Activated naive CD8-positive, alpha-beta T cell treated with anti-CD3 and anti-CD28 coated beads, Interleukin-2, amount 10 ng/mL, durations not matched to agents 7 days and 5 days (primary cell): Measurements from ENCODE around the gene CHRDL2. TPM values are rescaled to one million over a fixed set of nuclear protein-coding genes. Genes with fewer than 3 reads are reported as not detected.

Experiments used
- ATAC-seq: fragments of 150-1000 bp; cut with Tn5 transposase; one replicate; pipeline ENCODE4 v1.10.0; 2021; ENCODE audit warnings: low read depth, moderate library complexity
- POLR2A ChIA-PET: fragments of 350-600 bp; sonication (Branson Sonifier 250); formaldehyde crosslinking; loops from one replicate; lab custom pipeline; 2021; ENCODE audit warnings: antibody characterized with exemption; lab: Charles Lee
- DNase-seq: peaks from one replicate; pipeline ENCODE4 v3.0.0; 2021
- H3K27ac Mint-ChIP-seq: one replicate; pipeline ENCODE4 v1.8.0; 2022; ENCODE audit warnings: mild to moderate bottlenecking, mixed read lengths
- H3K27me3 Mint-ChIP-seq: one replicate; pipeline ENCODE4 v1.8.0; 2022; ENCODE audit warnings: mild to moderate bottlenecking, moderate library complexity, mixed read lengths
- H3K36me3 Mint-ChIP-seq: one replicate; pipeline ENCODE4 v1.8.0; 2021; ENCODE audit warnings: mild to moderate bottlenecking, mixed read lengths
- H3K4me1 Mint-ChIP-seq: one replicate; pipeline ENCODE4 v1.8.0; 2021; ENCODE audit warnings: mixed read lengths
- H3K4me3 Mint-ChIP-seq: one replicate; pipeline ENCODE4 v1.8.0; 2022; ENCODE audit warnings: mild to moderate bottlenecking, moderate library complexity, mixed read lengths
- H3K9me3 Mint-ChIP-seq: one replicate; pipeline ENCODE4 v1.8.0; 2021; ENCODE audit warnings: mixed read lengths
- total RNA-seq, 2 experiments: library from RNA; stranded (reverse); gene quantifications; one replicate each; pipeline ENCODE4 v1.2.3, GENCODE V29; 2021

The CHRDL2 gene
- total RNA-seq, 2 experiments from 2014 or later = not detected

GRCh38 chr11:74717221-74717969 is 13.8 kb downstream of the CHRDL2 start:
- POLR2A ChIA-PET = no interaction called here
- no peaks in the 10 kb centered on the region for H3K9me3 Mint-ChIP-seq
- no peak for DNase-seq
- no peak overlapping the region for H3K4me3 Mint-ChIP-seq
- no peak for ATAC-seq
- no peaks in the 10 kb centered on the region for H3K36me3 Mint-ChIP-seq
- no peaks in the 10 kb centered on the region for H3K4me1 Mint-ChIP-seq
- H3K27me3 Mint-ChIP-seq = no peaks in the 10 kb centered on the region
- no peak overlapping the region for H3K27ac Mint-ChIP-seq

GRCh38 chr11:74714904-74715303 is 16.3 kb downstream of the CHRDL2 start:
- Mint-ChIP-seq H3K36me3 (no peaks in the 10 kb centered on the region), H3K9me3 (no peaks in the 10 kb centered on the region), H3K27me3 (no peaks in the 10 kb centered on the region), H3K27ac (no peak overlapping the region), H3K4me3 (no peak overlapping the region), H3K4me1 (no peaks in the 10 kb centered on the region)
- no peak for DNase-seq
- POLR2A ChIA-PET = no interaction called here
- ATAC-seq = no peak

GRCh38 chr11:74713686-74714085 is 17.5 kb downstream of the CHRDL2 start:
- ATAC-seq (no peak), DNase-seq (no peak)
- Mint-ChIP-seq H3K4me3 (no peak overlapping the region), H3K27ac (no peak overlapping the region), H3K36me3 (no peaks in the 10 kb centered on the region), H3K4me1 (no peaks in the 10 kb centered on the region), H3K27me3 (no peaks in the 10 kb centered on the region), H3K9me3 (no peaks in the 10 kb centered on the region)
- POLR2A ChIA-PET = no interaction called here

- no peaks in the 10 kb centered on the region for H3K36me3 Mint-ChIP-seq
- H3K27ac Mint-ChIP-seq = no peak overlapping the region
- ATAC-seq = no peak
- DNase-seq = no peak
- POLR2A ChIA-PET = interaction anchor here (0.6 kb wide), 1 partner anchor 12 kb away, joined by 4 read pairs; no protein-coding TSS in a partner anchor
- H3K4me3 Mint-ChIP-seq = no peak overlapping the region
- no peaks in the 10 kb centered on the region for H3K27me3 Mint-ChIP-seq
- no peaks in the 10 kb centered on the region for H3K9me3 Mint-ChIP-seq
- no peaks in the 10 kb centered on the region for H3K4me1 Mint-ChIP-seq
These were observed 20.8 kb downstream of the CHRDL2 start for GRCh38 chr11:74710281-74710938.

DNA sequence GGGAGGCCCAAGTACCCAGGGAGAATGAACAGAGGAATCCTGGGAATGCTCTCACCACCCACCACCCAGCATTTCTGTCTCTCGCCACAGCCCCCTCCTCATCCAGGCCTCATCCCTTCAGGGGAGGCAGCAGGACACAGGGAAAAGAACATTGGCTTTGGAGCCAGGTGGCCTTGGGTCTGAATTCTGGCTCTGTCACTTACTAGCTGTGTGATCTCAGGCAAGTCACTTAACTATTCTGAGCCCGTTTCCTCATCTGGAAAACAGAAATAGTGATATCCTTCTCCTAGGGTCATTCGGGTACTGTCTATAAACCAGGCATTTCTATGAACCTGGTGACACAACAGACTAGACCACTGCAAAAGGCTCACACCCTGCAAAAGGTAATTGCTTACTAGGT is 22.1 kb downstream of the CHRDL2 start:
- no peak overlapping the region for H3K4me3 Mint-ChIP-seq
- H3K36me3 Mint-ChIP-seq = no peaks in the 10 kb centered on the region
- H3K9me3 Mint-ChIP-seq = no peaks in the 10 kb centered on the region
- H3K4me1 Mint-ChIP-seq = no peaks in the 10 kb centered on the region
- H3K27me3 Mint-ChIP-seq = no peaks in the 10 kb centered on the region
- DNase-seq (no peak), ATAC-seq (no peak)
- no peak overlapping the region for H3K27ac Mint-ChIP-seq
- POLR2A ChIA-PET = no interaction called here

DNA sequence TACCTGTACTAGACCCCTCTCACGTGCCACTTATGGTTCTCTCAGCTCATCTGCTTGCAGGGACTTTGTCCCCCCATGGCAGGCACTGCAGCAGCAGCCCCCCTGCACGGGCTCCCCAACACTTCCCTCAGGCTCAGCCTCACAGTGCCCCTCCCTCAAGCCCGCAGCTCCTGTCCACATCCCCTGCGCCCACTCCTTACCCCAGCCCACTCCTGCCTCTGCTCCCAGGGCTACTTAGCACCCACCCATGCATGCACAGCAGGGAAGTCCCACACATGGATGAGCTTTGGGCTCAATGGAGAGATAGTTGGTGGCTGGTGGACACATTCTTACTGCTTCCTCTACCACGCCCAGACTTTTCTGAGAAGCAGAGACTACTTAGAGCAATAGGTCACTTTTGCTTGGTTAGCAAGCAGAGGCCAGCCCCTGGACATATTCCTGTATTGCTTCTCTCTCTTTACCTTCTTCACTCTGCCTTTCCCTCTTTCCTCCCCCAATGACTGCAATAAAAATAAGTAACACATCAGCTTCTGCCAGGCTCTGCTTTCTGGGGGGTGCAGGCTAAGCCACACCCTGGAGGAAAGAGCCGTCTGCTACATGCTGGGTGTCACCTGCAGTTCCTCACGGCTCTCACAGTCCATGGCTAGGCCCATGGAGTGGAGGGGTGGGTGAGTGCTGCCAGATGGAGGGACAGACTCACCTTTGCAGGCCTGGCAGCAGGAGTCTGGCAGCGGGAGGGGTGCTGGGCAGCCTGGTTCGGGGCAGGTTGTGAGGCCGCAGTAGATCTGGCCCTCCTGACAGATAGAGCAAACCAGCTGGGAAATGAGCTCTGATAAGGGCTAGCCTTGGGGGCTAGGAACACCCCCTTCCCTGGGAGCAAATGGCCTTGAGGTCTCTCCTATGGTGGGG is 23.4 kb downstream of the CHRDL2 start:
- peak overlapping the region; percentile 33 for H3K27ac Mint-ChIP-seq
- POLR2A ChIA-PET = no interaction called here
- H3K27me3 Mint-ChIP-seq = no peaks in the 10 kb centered on the region
- H3K9me3 Mint-ChIP-seq = no peaks in the 10 kb centered on the region
- DNase-seq (no peak), ATAC-seq (no peak)
- no peak overlapping the region for H3K4me3 Mint-ChIP-seq
- H3K36me3 Mint-ChIP-seq = no peaks in the 10 kb centered on the region
- H3K4me1 Mint-ChIP-seq = no peaks in the 10 kb centered on the region

GRCh38 chr11:74707182-74707581 is 24.0 kb downstream of the CHRDL2 start:
- ATAC-seq (no peak), DNase-seq (no peak)
- Mint-ChIP-seq H3K27ac (no peak overlapping the region), H3K4me3 (no peak overlapping the region), H3K36me3 (no peaks in the 10 kb centered on the region), H3K27me3 (no peaks in the 10 kb centered on the region), H3K4me1 (no peaks in the 10 kb centered on the region), H3K9me3 (no peaks in the 10 kb centered on the region)
- POLR2A ChIA-PET = no interaction called here

DNA sequence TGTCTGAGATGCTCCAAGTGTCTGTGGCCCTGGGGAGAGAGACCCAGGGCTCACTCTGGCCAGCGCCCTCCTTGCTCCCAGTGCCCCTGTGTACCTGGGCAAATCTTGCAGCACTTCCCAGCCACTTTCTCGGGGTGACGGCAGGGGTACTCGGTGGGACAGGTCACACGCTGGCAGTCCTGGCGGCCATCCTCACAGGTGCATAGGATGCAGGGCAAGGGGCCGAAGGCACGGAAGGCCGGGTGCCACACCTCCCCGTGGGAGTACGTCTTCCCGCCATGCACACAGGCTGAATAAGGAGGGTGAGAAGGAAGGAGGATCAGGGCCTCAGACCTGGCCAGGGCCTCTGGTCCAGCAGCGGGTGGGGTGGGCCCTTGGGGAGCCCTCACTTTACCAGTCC is 28.0 kb downstream of the CHRDL2 start:
- H3K27me3 Mint-ChIP-seq = no peaks in the 10 kb centered on the region
- no peaks in the 10 kb centered on the region for H3K9me3 Mint-ChIP-seq
- no peaks in the 10 kb centered on the region for H3K4me1 Mint-ChIP-seq
- DNase-seq = no peak
- no peak overlapping the region for H3K27ac Mint-ChIP-seq
- no peak overlapping the region for H3K4me3 Mint-ChIP-seq
- no peak for ATAC-seq
- POLR2A ChIA-PET = no interaction called here
- no peaks in the 10 kb centered on the region for H3K36me3 Mint-ChIP-seq

DNA sequence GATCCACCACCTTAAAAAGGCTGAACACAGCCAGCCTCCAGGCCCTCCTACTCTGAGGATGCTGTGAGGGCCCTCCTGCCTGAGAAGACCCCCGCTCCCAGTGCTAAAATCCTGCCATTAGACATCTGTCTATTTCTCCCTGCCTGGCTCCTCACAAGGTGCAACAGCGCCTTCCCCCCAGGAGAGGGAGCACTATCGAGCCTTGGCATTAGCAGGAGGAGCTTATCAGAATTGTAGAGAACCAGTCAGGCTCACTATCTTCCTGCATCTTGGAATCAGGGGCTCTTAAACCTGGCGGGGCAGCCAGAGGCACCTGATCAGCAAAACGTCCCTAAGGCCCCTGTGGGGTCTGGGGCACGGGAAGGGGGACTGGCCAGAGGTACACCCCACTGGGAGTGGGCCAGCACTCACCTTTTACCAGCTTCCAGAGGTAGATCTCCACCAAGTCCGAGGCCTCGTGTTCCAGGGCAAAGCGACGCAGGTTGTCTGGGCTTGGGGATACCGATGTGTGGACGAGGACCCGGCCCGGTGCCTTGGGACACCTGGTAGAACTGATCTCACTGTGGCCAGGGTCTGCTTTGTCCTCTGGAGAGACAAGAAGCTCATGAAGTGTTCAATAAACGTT is 28.7 kb downstream of the CHRDL2 start:
- H3K27ac Mint-ChIP-seq = no peak overlapping the region

DNA sequence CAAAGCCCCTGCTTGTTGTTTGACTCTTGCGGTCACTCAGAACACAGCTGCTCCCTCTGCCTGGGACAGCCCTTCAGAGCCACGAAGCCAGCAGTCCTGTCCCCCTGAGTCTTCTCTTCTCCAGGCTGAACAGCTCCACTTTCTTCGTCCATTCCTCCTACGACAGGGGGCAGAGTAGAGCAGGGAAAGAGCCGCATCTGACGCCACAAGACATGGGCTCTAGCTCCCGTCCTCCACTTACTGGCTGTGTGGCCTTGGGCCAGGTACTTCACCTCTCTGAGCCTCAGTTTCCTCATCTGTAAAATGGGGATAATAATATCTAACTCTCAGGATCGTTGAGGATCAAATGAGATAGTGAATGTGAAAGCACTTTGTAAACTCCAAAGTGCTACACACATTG is 29.9 kb downstream of the CHRDL2 start:
- POLR2A ChIA-PET = interaction anchor here (0.7 kb wide), 1 partner anchor 47 kb away, joined by 3 read pairs; no protein-coding TSS in a partner anchor
- Mint-ChIP-seq H3K36me3 (no peaks in the 10 kb centered on the region), H3K9me3 (no peaks in the 10 kb centered on the region), H3K4me1 (peaks cover 3% of the 10 kb centered on the region), H3K4me3 (no peak overlapping the region), H3K27me3 (peaks cover 10% of the 10 kb centered on the region), H3K27ac (no peak overlapping the region)
- DNase-seq (no peak), ATAC-seq (no peak)

More for the DNA sequence above, 28.7 kb downstream of the CHRDL2 start:
- Mint-ChIP-seq H3K4me1 (peaks cover under 1% of the 10 kb centered on the region), H3K4me3 (no peak overlapping the region), H3K36me3 (no peaks in the 10 kb centered on the region), H3K9me3 (no peaks in the 10 kb centered on the region), H3K27me3 (peaks cover 3% of the 10 kb centered on the region)
- POLR2A ChIA-PET = interaction anchor here (0.7 kb wide), 2 partner anchors 46 to 1576 kb away, joined by 3 to 4 read pairs; no protein-coding TSS in a partner anchor
- ATAC-seq = peak; percentile 65
- DNase-seq = peak; percentile 64

DNA sequence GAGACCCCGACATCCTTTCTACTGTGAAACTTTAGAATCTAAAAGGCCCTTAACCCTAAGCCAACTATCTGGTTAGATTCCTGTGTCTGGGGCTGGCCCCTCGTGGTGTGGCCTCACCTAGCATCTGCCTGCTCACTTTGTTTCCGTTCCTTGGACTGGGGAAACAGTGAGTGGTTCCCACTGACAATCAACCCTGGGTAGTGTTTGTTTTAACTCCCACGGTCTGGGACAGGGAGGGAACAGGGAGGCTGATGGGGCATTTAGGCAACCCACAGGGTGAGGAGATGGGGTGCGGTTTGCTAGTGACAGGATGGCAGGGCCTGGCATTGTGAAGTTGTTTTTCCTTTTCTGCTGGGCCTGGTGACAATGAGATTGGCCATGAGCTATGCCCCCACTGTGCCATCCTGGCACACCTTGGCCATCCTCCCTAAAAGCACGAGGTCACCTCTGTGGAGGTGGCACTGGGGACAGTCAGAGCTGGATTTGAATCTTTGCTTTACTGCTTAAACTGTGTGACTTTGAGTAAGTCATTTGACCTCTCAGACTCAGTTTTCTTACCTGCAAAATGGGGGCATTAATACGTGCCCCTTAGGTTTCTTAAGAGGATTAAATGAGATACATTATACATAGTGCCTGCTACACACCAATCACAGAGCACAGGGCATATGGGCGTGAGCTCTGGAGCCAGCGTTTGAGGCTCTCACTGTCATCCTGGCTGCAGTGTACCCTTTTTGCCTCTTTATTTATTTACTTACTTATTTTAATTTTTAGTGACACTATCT is 31.4 kb downstream of the CHRDL2 start:
- DNase-seq = no peak
- Mint-ChIP-seq H3K27ac (no peak overlapping the region), H3K36me3 (no peaks in the 10 kb centered on the region), H3K9me3 (no peaks in the 10 kb centered on the region), H3K4me1 (peaks cover 3% of the 10 kb centered on the region), H3K4me3 (no peak overlapping the region), H3K27me3 (peaks cover 15% of the 10 kb centered on the region)
- no peak for ATAC-seq
- POLR2A ChIA-PET = no interaction called here

GRCh38 chr11:74697722-74698121 is 33.5 kb downstream of the CHRDL2 start:
- Mint-ChIP-seq H3K27me3 (peaks cover 15% of the 10 kb centered on the region), H3K36me3 (no peaks in the 10 kb centered on the region), H3K4me3 (no peak overlapping the region), H3K9me3 (no peaks in the 10 kb centered on the region), H3K27ac (no peak overlapping the region), H3K4me1 (peaks cover 7% of the 10 kb centered on the region)
- no peak for ATAC-seq
- DNase-seq = no peak
- POLR2A ChIA-PET = interaction anchor here (0.7 kb wide), 2 partner anchors 13 to 15 kb away, joined by 3 to 4 read pairs; no protein-coding TSS in a partner anchor
